ENCODE results near the gene KYAT1.

DNA sequence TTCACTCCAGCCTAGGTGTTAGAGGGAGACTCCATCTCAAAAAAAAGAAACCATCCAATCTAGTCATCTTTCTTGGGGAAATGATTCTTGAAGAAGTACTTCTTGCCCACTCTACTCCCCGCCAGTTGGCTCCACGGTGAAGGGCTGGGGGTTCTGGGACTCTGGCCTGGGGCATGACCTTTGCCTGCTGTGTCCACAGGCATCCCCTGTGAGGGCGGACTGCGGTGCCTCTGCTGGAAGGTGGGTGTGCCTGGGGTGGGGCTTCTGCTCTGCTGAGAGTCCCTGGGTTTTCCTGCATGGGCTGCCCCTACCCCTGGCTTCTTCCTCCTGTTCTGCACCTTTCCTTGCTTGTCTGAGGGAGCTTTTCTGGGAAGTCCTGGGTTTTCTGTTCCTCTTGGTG is 91.2 kb downstream of the KYAT1 start:
- TF ChIP-seq POLR2AphosphoS5 (IDR thresholded peaks at IDR 0.05): no peak
- no peak for TF ChIP-seq CTCF (IDR thresholded peaks at IDR 0.05)
- no peak for TF ChIP-seq EP300 (IDR thresholded peaks at IDR 0.05)
